DOHH2 (cell line): ENCODE measurements around the gene TXLNB.

Experiments used
- H3F3A ChIP-seq: fragments of 200-600 bp; sonication (generic), shearing (Covaris generic); 2 replicates; pipeline ENCODE4 v1.6.0; 2016; ENCODE audit warnings: antibody characterized with exemption, mild to moderate bottlenecking; ENCODE audit not compliant: control insufficient read depth, insufficient read depth
- H3K27ac ChIP-seq: fragments of 200-600 bp; sonication (generic); 2 replicates; pipeline ENCODE4 v1.5.1; 2014; ENCODE audit warnings: low read depth, mild to moderate bottlenecking, low read length, moderate library complexity
- H3K27me3 ChIP-seq: fragments of 200-600 bp; sonication (generic); 2 replicates; pipeline ENCODE4 v1.6.1; 2014; ENCODE audit warnings: mild to moderate bottlenecking, low read length, mixed read lengths; ENCODE audit not compliant: control insufficient read depth
- H3K36me3 ChIP-seq: fragments of 200-600 bp; sonication (generic); 2 replicates; pipeline ENCODE4 v1.6.1; 2014; ENCODE audit warnings: mild to moderate bottlenecking, low read length, moderate library complexity, mixed read lengths; ENCODE audit not compliant: control insufficient read depth
- H3K4me1 ChIP-seq: fragments of 200-600 bp; sonication (generic); 2 replicates; pipeline ENCODE4 v1.6.1; 2014; ENCODE audit warnings: mild to moderate bottlenecking, low read length, mixed read lengths; ENCODE audit not compliant: control insufficient read depth
- H3K4me2 ChIP-seq: fragments of 200-600 bp; sonication (generic); 2 replicates; pipeline ENCODE4 v1.6.0; 2014; ENCODE audit warnings: mild to moderate bottlenecking, low read length, moderate library complexity
- H3K4me3 ChIP-seq: fragments of 200-600 bp; sonication (generic); 2 replicates; pipeline ENCODE4 v1.5.1; 2014; ENCODE audit warnings: mild to moderate bottlenecking, low read length, mixed read lengths
- H3K79me2 ChIP-seq: fragments of 200-600 bp; sonication (generic); 2 replicates; pipeline ENCODE4 v1.6.1; 2014; ENCODE audit warnings: mild to moderate bottlenecking, low read length, mixed read lengths; ENCODE audit not compliant: control insufficient read depth
- H3K9me2 ChIP-seq: fragments of 200-600 bp; sonication (generic); replicated peaks from 2 replicates; pipeline ENCODE4 v1.6.1; 2014; ENCODE audit warnings: mild to moderate bottlenecking, low read length, mixed read lengths; ENCODE audit not compliant: control insufficient read depth
- H3K9me3 ChIP-seq: fragments of 200-600 bp; sonication (generic); 2 replicates; pipeline ENCODE4 v1.6.1; 2014; ENCODE audit warnings: antibody characterized with exemption, low read length, mixed read lengths; ENCODE audit not compliant: control insufficient read depth, insufficient read depth
- H4K20me1 ChIP-seq: fragments of 200-600 bp; sonication (generic); 2 replicates; pipeline ENCODE4 v1.6.0; 2014; ENCODE audit warnings: low read depth, mild to moderate bottlenecking, antibody characterized with exemption, low read length, moderate library complexity; ENCODE audit not compliant: control insufficient read depth, insufficient read depth
- CTCF ChIP-seq: fragments of 200-600 bp; sonication (generic); IDR thresholded peaks from one replicate; pipeline ENCODE4 v1.5.1; 2014; ENCODE audit warnings: antibody characterized with exemption, mild to moderate bottlenecking, low read depth, low read length; ENCODE audit not compliant: poor library complexity, severe bottlenecking
- EZH2phosphoT487 ChIP-seq: fragments of 200-600 bp; sonication (generic); IDR thresholded peaks from 2 replicates; pipeline ENCODE4 v1.6.1; 2017; ENCODE audit warnings: borderline replicate concordance, mild to moderate bottlenecking, antibody characterized with exemption, low read length, moderate library complexity, mixed read lengths

Gene TXLNB

GRCh38 chr6:139303185-139303584, 11.4 kb upstream of the TXLNB start:
- Histone ChIP-seq H3K9me2 (no peaks in the 10 kb centered on the region), H3K4me3 (no peak overlapping the region), H3F3A (0 out of 2 replicates have a peak, but pooled peaks cover 2% of the 10 kb centered on the region), H3K36me3 (no peaks in the 10 kb centered on the region), H3K27ac (no peak overlapping the region), H3K27me3 (no peaks in the 10 kb centered on the region), H3K79me2 (no peaks in the 10 kb centered on the region), H3K4me2 (no peak overlapping the region), H4K20me1 (no peaks in the 10 kb centered on the region), H3K4me1 (peaks cover 4% of the 10 kb centered on the region), H3K9me3 (no peaks in the 10 kb centered on the region)
- TF ChIP-seq EZH2phosphoT487 (no peak), CTCF (no peak)

GRCh38 chr6:139297921-139298320, 6.1 kb upstream of the TXLNB start:
- Histone ChIP-seq H4K20me1 (no peaks in the 10 kb centered on the region), H3K27ac (no peak overlapping the region), H3K4me3 (no peak overlapping the region), H3K36me3 (peaks cover 7% of the 10 kb centered on the region; the same call in 1 of the 2 replicates), H3K79me2 (no peaks in the 10 kb centered on the region), H3K27me3 (no peaks in the 10 kb centered on the region), H3F3A (no peaks in the 10 kb centered on the region), H3K9me2 (no peaks in the 10 kb centered on the region), H3K4me1 (peaks cover 43% of the 10 kb centered on the region), H3K9me3 (no peaks in the 10 kb centered on the region), H3K4me2 (no peak overlapping the region)
- TF ChIP-seq CTCF: no peak
- TF ChIP-seq EZH2phosphoT487: no peak

GRCh38 chr6:139296927-139297326, 5.1 kb upstream of the TXLNB start:
- Histone ChIP-seq H4K20me1 (no peaks in the 10 kb centered on the region), H3K4me2 (no peak overlapping the region), H3K27me3 (no peaks in the 10 kb centered on the region), H3K36me3 (peaks cover 7% of the 10 kb centered on the region; the same call in 1 of the 2 replicates), H3K4me3 (no peak overlapping the region), H3K9me3 (no peaks in the 10 kb centered on the region), H3K27ac (no peak overlapping the region), H3K4me1 (peaks cover 53% of the 10 kb centered on the region), H3K9me2 (no peaks in the 10 kb centered on the region), H3K79me2 (no peaks in the 10 kb centered on the region), H3F3A (peaks cover 6% of the 10 kb centered on the region; the same call in 1 of the 2 replicates)
- no peak for TF ChIP-seq CTCF
- no peak for TF ChIP-seq EZH2phosphoT487
